ENCODE measurements around the gene TNPO2.
"Not testable (repeated sequence)": the region's sequence is repeated elsewhere in the genome, so short reads cannot be mapped to it uniquely, and the experiment has no call there.

DNA sequence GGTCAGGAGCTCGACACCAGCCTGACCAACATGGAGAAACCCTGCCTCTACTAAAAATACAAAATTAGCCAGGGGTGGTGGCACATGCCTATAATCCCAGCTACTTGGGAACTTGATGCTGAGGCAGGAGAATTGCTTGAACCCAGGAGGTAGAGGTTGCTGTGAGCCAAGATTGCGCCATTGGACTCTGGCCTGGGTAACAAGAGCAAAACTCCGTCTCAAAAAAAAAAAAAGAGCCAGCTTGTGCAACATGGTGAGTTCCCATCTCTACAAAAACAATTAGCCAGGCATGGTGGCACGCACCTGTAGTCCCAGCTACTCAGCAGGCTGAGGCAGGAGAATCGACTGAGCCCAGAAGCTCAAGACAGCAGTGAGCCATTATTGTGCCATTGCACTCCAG lies 45.7 kb downstream of the TNPO2 start:
- not testable (repeated sequence) for TF ChIP-seq POLR2A, POLR2AphosphoS5 (IDR thresholded peaks at IDR 0.05; ENCODE audit: low read depth, low read length)

Data from GM12892 (cell line).